ENCODE data around the gene CREB5. TPM values are rescaled to one million over a fixed set of nuclear protein-coding genes. Genes with fewer than 3 reads are reported as not detected.

The CREB5 gene
- total RNA-seq, 4 donors from 2014 or later, result 11.9 to 25.3 (median 14.4) TPM

- TF ChIP-seq CTCF (IDR thresholded peaks at IDR 0.05; ENCODE audit: low read depth), result no peak
Measured at GRCh38 chr7:28749638-28750037, 337.3 kb downstream of the CREB5 start.

GRCh38 chr7:28750981-28751380, 338.7 kb downstream of the CREB5 start:
- no peak for TF ChIP-seq CTCF (IDR thresholded peaks at IDR 0.05; ENCODE audit: low read depth)

GRCh38 chr7:28753613-28754012, 341.3 kb downstream of the CREB5 start:
- TF ChIP-seq CTCF (IDR thresholded peaks at IDR 0.05; ENCODE audit: low read depth), result no peak

GRCh38 chr7:28754027-28754426, 341.7 kb downstream of the CREB5 start:
- no peak for TF ChIP-seq CTCF (IDR thresholded peaks at IDR 0.05; ENCODE audit: low read depth)

GRCh38 chr7:28754447-28754846, 342.1 kb downstream of the CREB5 start:
- TF ChIP-seq CTCF (IDR thresholded peaks at IDR 0.05; ENCODE audit: low read depth), result no peak

- no peak for TF ChIP-seq CTCF (IDR thresholded peaks at IDR 0.05; ENCODE audit: low read depth)
Measured at GRCh38 chr7:28755255-28755654, 342.9 kb downstream of the CREB5 start.

- no peak for TF ChIP-seq CTCF (IDR thresholded peaks at IDR 0.05; ENCODE audit: low read depth)
Measured at GRCh38 chr7:28758186-28758585, 345.9 kb downstream of the CREB5 start.

Data from subcutaneous adipose tissue (tissue), 4 donors.